Activated CD8-positive, alpha-beta memory T cell treated with anti-CD3 and anti-CD28 coated beads, Interleukin-2, amount 10 ng/mL, durations not matched to agents 7 days and 5 days (primary cell): ENCODE data around the gene DLGAP1. TPM values are rescaled to one million over a fixed set of nuclear protein-coding genes. Genes with fewer than 3 reads are reported as not detected.

Source experiments
- ATAC-seq: fragments of 150-1000 bp; cut with Tn5 transposase; one replicate; pipeline ENCODE4 v1.10.0; 2021; ENCODE audit warnings: moderate library complexity
- CTCF ChIA-PET: fragments of 350-600 bp; sonication (Branson Sonifier 250); formaldehyde crosslinking; loops from one replicate; lab custom pipeline; 2021; ENCODE audit warnings: antibody characterized with exemption; lab: Charles Lee
- DNase-seq: peaks from one replicate; pipeline ENCODE4 v3.0.0-alpha.2; 2020
- H3K27ac Mint-ChIP-seq: one replicate; pipeline ENCODE4 v1.8.0; 2021; ENCODE audit warnings: mild to moderate bottlenecking, mixed read lengths
- H3K27me3 Mint-ChIP-seq: one replicate; pipeline ENCODE4 v1.8.0; 2021; ENCODE audit warnings: mixed read lengths
- H3K36me3 Mint-ChIP-seq: one replicate; pipeline ENCODE4 v1.8.0; 2021; ENCODE audit warnings: mild to moderate bottlenecking, mixed read lengths
- H3K4me1 Mint-ChIP-seq: one replicate; pipeline ENCODE4 v1.8.0; 2021; ENCODE audit warnings: mixed read lengths
- H3K4me3 Mint-ChIP-seq: one replicate; pipeline ENCODE4 v1.8.0; 2021; ENCODE audit warnings: mild to moderate bottlenecking, moderate library complexity, mixed read lengths
- H3K9me3 Mint-ChIP-seq: one replicate; pipeline ENCODE4 v1.8.0; 2022; ENCODE audit warnings: low read depth, mixed read lengths
- total RNA-seq, 2 experiments: library from RNA; stranded (reverse); gene quantifications; one replicate each; pipeline ENCODE4 v1.2.3, GENCODE V29; 2021

The DLGAP1 gene
- total RNA-seq, 2 experiments from 2014 or later, result not detected

- CTCF ChIA-PET, result no interaction called here
- Mint-ChIP-seq H3K9me3 (no peaks in the 10 kb centered on the region), H3K27me3 (peaks cover 18% of the 10 kb centered on the region), H3K27ac (no peak overlapping the region), H3K36me3 (no peaks in the 10 kb centered on the region), H3K4me1 (no peaks in the 10 kb centered on the region), H3K4me3 (no peak overlapping the region)
- ATAC-seq (no peak), DNase-seq (no peak)
Measured at GRCh38 chr18:3726238-3726951, 728.7 kb downstream of the DLGAP1 start.

- no peak overlapping the region for H3K4me3 Mint-ChIP-seq
- no peak for ATAC-seq
Measured at GRCh38 chr18:3725115-3725514, 730.0 kb downstream of the DLGAP1 start.

GRCh38 chr18:3723554-3723953 lies 731.6 kb downstream of the DLGAP1 start:
- Mint-ChIP-seq H3K4me3 (no peak overlapping the region), H3K27me3 (peaks cover 22% of the 10 kb centered on the region), H3K27ac (no peak overlapping the region), H3K9me3 (no peaks in the 10 kb centered on the region), H3K36me3 (no peaks in the 10 kb centered on the region), H3K4me1 (no peaks in the 10 kb centered on the region)
- DNase-seq (no peak), ATAC-seq (no peak)
- CTCF ChIA-PET, result interaction anchor here (1.3 kb wide), 1 partner anchor 48 kb away, joined by 4 read pairs; no protein-coding TSS in a partner anchor

More at GRCh38 chr18:3725115-3725514, 730.0 kb downstream of the DLGAP1 start:
- no peak for DNase-seq
- Mint-ChIP-seq H3K4me1 (no peaks in the 10 kb centered on the region), H3K36me3 (no peaks in the 10 kb centered on the region), H3K27me3 (peaks cover 20% of the 10 kb centered on the region), H3K9me3 (no peaks in the 10 kb centered on the region), H3K27ac (no peak overlapping the region)
- CTCF ChIA-PET, result no interaction called here

DNA sequence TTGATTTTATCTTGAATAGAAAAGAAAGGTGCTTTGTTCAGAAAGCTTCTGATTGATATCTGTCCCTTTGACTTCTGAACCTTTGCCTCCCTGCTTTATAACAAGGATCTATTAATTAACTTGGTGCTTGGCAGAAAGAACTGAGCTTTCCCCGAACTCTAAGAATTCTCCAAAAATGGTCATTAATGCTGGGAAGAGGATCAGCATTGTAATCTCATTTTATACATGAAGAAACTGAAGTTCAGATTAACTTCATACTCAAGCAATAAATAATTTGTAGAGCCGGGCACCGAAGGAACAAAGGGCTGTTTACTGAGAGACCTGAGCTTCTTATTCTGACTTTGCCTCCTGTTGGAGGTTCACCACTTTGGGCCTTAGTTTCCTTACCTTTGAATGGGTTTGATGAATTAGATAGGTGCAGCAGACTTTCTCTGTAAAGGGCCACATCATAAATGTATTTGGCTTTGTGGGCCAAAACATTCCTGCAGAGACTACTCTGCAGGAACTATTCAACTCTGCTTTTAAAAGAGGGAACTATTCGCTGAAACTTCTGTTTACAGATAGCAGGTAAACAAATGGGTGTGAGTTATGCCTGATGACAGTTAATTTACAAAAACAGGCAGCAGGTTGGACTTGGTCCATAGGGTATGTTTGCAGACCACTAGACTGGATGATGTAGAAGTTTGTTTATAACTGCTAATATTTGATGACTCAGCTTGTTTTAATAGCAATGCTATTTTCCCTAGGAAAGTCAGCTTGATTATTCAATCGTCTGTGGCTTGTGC lies 732.3 kb downstream of the DLGAP1 start:
- H3K4me1 Mint-ChIP-seq, result no peaks in the 10 kb centered on the region
- CTCF ChIA-PET, result interaction anchor here (1.3 kb wide), 1 partner anchor 48 kb away, joined by 4 read pairs; no protein-coding TSS in a partner anchor
- DNase-seq, result no peak
- H3K27ac Mint-ChIP-seq, result no peak overlapping the region
- peaks cover 22% of the 10 kb centered on the region for H3K27me3 Mint-ChIP-seq
- no peak overlapping the region for H3K4me3 Mint-ChIP-seq
- ATAC-seq, result no peak
- H3K36me3 Mint-ChIP-seq, result no peaks in the 10 kb centered on the region
- no peaks in the 10 kb centered on the region for H3K9me3 Mint-ChIP-seq

DNA sequence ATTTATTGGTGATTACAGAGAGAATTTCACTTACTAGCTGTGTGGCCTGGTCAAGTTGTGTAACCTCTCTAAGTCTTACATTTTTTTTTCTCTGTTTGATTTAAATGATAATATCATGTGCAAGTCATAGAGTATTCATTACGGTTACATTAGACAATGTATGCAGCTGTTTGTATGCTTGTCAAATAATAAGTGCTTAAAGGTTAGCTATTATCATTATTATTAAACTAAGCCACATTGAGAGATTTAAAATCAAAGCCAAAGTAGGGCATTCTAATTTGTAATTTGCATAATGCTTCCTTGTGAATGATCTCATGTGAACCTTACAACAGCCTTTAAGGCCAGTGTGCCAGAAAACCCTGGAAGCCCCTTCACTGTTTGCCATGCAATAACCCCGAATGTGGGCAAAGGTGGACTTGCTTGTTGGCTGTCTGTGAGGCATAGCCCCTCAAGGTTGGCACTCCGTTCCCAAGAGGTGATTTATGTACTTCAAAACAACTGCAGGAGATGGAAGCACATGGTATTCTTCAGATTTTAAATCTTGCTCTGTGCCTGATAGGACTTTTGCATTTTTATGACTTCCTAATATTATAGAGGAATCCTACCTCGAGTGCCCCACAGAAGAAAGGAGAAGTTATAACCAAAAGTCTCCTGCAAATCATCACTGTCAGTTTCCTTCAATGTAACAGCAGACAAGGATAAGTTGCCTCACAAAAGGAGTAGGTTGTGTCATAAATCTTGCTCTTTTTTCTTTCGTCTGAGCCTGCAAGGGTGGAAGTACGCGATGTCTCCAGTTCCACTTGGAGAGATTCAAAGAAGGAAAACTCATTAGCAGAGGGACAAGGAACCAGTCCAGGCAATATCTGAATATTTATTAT lies 733.1 kb downstream of the DLGAP1 start:
- H3K9me3 Mint-ChIP-seq, result no peaks in the 10 kb centered on the region
- ATAC-seq, result no peak
- no peaks in the 10 kb centered on the region for H3K4me1 Mint-ChIP-seq
- no peaks in the 10 kb centered on the region for H3K36me3 Mint-ChIP-seq
- H3K4me3 Mint-ChIP-seq, result no peak overlapping the region
- CTCF ChIA-PET, result no interaction called here
- H3K27me3 Mint-ChIP-seq, result peaks cover 19% of the 10 kb centered on the region
- no peak for DNase-seq
- H3K27ac Mint-ChIP-seq, result no peak overlapping the region

- ATAC-seq, result no peak
- CTCF ChIA-PET, result interaction anchor here (1.1 kb wide), 1 partner anchor 54 kb away, joined by 3 read pairs; no protein-coding TSS in a partner anchor
Measured at GRCh38 chr18:3720818-3721545, 734.1 kb downstream of the DLGAP1 start.

GRCh38 chr18:3720159-3720558 lies 734.9 kb downstream of the DLGAP1 start:
- Mint-ChIP-seq H3K9me3 (no peaks in the 10 kb centered on the region), H3K27ac (no peak overlapping the region), H3K27me3 (peaks cover 13% of the 10 kb centered on the region), H3K4me1 (peaks cover 3% of the 10 kb centered on the region), H3K36me3 (no peaks in the 10 kb centered on the region), H3K4me3 (no peak overlapping the region)
- DNase-seq (no peak), ATAC-seq (no peak)
- CTCF ChIA-PET, result interaction anchor here (1.1 kb wide), 1 partner anchor 54 kb away, joined by 3 read pairs; no protein-coding TSS in a partner anchor

More at GRCh38 chr18:3720818-3721545, 734.1 kb downstream of the DLGAP1 start:
- Mint-ChIP-seq H3K4me1 (no peaks in the 10 kb centered on the region), H3K9me3 (no peaks in the 10 kb centered on the region), H3K27ac (no peak overlapping the region), H3K4me3 (no peak overlapping the region), H3K36me3 (no peaks in the 10 kb centered on the region), H3K27me3 (peaks cover 11% of the 10 kb centered on the region)
- no peak for DNase-seq

DNA sequence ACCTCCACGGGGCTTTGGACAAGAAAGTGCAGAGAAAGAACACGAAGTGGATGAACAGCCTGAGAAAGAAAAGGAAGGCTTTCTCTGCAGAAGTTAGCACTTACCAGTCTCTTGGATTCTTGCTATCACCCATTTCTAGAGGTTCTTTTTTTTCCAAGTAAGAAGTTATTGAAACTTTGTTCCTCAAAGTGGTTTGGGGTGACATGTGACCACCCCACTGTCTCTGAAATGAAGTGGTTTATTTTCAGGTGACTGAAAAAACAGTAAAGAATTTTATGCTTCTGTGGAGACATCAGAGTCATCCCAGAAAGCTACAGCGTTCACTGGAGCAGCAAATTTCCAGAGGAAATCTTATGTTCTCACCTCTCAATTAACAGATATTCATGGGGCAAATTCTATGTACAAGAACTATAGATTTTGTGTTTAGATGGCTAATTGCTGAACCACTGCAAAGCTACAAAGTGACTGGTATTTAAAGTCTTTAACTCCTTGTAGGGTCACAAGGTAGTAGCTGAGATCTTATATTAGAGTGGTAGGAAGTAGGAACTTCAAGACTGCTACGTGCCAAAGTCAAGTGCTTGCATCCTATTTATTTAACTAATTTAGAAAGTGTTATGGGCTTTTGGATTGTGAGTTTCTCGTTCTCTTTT lies 737.6 kb downstream of the DLGAP1 start:
- ATAC-seq (no peak), DNase-seq (no peak)
- Mint-ChIP-seq H3K9me3 (no peaks in the 10 kb centered on the region), H3K27ac (no peak overlapping the region), H3K4me1 (peaks cover 3% of the 10 kb centered on the region), H3K27me3 (peaks cover 16% of the 10 kb centered on the region), H3K4me3 (no peak overlapping the region), H3K36me3 (no peaks in the 10 kb centered on the region)
- CTCF ChIA-PET, result no interaction called here

DNA sequence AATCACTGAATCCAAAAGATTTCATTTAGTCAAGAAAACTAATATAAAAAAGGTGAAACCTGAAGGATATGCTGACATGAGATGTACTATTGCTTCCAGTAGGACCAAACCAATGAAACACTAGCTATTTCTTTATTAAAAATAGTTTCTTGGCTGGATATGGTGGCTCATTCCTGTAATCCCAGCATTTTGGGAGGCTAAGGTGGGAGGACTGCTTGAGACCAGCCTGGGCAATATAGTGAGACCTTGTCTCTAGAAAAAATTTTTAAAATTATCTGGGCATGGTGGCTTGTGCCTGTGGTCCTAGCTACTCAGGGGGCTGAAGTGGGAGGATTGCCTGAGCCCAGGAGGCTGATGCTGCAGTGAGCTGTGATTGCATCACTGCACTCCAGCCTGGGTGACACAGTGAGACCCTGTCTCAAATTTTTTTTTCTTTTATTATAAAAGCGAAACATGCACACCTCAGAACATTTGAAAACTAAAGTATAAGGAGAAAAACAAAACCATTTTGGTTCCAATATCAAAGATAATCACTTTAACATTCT lies 738.9 kb downstream of the DLGAP1 start:
- DNase-seq (no peak), ATAC-seq (no peak)
- CTCF ChIA-PET, result no interaction called here
- Mint-ChIP-seq H3K27ac (no peak overlapping the region), H3K4me1 (peaks cover 3% of the 10 kb centered on the region), H3K9me3 (no peaks in the 10 kb centered on the region), H3K36me3 (no peaks in the 10 kb centered on the region), H3K4me3 (no peak overlapping the region), H3K27me3 (peaks cover 15% of the 10 kb centered on the region)

DNA sequence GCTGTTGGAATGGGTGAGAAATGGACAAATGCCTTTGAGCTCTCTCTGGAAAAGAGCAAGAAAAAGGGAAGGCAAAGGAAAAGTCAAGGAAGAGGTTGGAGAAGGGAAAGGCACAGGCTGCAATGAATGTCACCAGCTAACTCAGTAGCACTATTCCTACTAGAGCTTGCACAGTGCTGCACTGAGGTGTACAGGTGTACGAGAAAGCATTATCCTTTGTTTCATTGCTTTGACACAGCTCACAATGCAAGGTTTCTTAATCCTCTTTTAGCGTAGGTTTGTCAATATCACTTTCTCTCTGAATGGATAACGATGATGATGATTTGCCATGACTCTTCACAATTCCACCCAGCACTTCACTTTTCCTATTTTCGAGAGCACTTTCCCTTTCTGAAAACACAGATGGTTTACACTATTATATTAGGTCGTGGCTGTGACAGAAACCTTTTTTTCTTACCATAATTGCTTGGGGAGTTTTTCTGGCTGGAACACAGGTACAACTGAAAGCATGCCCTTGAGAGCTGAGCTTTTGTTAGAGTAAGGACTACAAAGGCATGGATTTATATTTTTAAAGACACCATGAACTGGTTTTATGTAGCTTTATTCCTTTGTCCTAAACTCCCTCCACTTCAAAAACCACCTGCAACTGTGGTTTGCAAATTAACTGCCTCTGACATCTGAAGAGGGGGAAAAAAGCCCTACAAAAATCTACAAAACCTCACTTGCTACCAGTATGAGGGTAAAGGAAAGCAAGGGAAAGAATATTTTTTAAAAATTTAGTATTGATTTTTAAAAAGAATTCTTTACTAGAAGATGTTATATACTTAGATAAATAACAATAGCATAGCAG lies 739.7 kb downstream of the DLGAP1 start:
- ATAC-seq (no peak), DNase-seq (no peak)
- Mint-ChIP-seq H3K27me3 (peaks cover 17% of the 10 kb centered on the region), H3K9me3 (no peaks in the 10 kb centered on the region), H3K36me3 (no peaks in the 10 kb centered on the region), H3K4me1 (peaks cover 3% of the 10 kb centered on the region), H3K27ac (no peak overlapping the region), H3K4me3 (no peak overlapping the region)
- CTCF ChIA-PET, result interaction anchor here (0.8 kb wide), 1 partner anchor 56 kb away, joined by 3 read pairs; no protein-coding TSS in a partner anchor

DNA sequence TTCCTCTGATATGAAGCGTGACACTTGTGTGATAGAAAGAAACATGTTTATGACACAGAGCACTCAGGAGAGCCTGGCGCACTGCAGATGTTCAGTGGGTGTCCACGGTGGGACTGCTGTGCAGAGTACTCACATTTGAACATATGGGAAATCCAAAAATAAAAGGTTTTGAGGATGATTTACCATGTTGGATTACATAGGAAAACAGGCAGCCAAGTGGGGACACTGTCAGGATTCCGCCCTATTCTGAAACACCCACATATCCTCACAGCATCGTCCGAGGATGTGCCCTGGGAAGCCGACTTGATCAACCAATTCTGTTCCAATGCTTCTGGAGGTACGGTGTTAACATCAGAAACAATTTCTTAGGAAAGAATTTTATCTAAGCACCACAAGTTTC lies 741.4 kb downstream of the DLGAP1 start:
- DNase-seq (no peak), ATAC-seq (no peak)
- Mint-ChIP-seq H3K9me3 (no peaks in the 10 kb centered on the region), H3K36me3 (no peaks in the 10 kb centered on the region), H3K4me3 (no peak overlapping the region), H3K27me3 (peaks cover 28% of the 10 kb centered on the region), H3K4me1 (peaks cover 3% of the 10 kb centered on the region), H3K27ac (no peak overlapping the region)
- CTCF ChIA-PET, result no interaction called here
